ENCODE data around the gene CCDC187.

Gene CCDC187

DNA sequence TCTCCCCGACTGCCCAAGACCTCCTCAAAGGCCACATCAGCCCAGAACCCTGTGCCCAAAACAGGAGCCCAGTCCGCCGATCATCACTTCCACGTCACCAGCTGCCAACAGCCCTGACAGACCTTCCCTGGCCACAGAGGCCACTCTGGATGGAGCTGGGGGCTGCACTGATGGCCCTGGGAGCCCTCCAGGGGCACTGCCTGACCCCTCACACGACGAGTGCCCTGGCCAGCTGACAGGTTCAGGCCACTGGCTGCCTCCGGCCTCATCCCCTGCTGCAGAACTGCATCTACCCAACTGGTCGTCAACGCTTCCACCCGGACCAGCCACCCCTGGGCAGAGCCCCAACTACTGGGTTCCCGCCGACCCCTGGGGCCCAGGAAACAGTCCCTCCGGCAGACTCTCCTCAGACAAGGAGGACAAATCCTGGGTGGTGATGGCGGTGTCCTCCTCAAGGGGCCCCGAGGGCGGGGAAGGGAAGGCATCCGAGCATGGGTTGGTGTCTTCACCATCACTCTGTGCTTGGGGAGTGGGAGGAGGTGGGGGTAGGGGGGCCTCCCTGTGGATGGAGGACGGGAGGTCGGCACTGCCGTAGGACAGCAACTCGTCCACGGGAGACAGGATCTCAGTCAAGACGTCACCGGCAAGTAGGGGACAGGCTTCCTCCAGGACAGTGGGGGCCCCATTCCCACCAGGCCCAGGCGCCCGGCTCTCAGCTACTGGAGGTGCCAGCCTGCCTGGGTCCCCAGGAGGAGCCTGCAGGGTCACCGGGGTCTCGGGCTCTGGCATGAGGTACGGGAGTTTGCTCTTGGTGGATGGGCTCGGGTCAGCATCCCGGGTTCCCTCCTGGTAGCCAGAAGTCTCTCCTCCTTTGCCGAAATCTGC is 50.4 kb downstream of the CCDC187 start:
- no peak for DNase-seq (ENCODE audit: low read depth in 1 of 2, low spot score in 1 of 2)

DNA sequence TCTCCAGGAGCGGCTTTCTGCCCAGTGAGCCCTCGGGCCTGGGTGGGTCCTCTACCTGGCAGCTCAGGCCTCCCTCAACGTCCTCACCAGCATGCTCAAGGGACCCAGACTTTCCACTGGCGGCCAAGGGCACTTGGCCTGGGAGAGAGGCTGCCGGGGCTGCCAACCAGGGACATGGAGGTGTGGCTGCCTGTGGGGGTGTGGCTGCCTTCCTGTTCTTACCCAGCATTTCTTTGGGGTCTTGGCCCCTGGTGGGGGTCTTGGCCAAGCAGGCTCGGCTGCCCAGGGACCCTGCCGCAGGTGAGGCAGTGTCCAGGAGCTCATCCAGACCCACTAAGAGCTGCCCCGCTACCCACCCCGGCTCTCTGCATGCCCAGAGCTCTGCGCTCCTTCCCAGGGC is 51.0 kb downstream of the CCDC187 start:
- no peak for DNase-seq (ENCODE audit: low read depth in 1 of 2, low spot score in 1 of 2)

DNA sequence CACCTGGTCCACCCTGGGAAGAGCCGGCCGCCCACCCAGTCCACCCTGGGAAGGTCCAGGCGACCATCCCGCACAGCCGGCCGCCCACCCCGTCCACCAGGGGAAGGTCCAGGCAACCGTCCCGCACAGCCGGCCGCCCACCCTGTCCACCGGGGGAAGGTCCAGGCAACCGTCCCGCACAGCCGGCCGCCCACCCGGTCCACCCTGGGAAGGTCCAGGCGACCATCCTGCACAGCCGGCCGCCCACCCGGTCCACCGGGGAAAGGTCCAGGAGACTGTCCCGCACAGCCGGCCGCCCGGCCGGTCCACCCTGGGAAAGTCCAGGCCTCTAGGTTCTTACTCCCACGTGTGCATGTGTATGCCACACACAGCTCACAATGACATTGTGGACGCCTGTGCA is 51.6 kb downstream of the CCDC187 start:
- no peak for DNase-seq (ENCODE audit: low read depth in 1 of 2, low spot score in 1 of 2)

- DNase-seq (ENCODE audit: low read depth in 1 of 2, low spot score in 1 of 2) = no peak
Measured at GRCh38 chr9:136251264-136252115, 52.4 kb downstream of the CCDC187 start.

GRCh38 chr9:136250676-136251075 is 53.2 kb downstream of the CCDC187 start:
- no peak for DNase-seq (ENCODE audit: low read depth in 1 of 2, low spot score in 1 of 2)

- no peak for DNase-seq (ENCODE audit: low read depth in 1 of 2, low spot score in 1 of 2)
Measured at GRCh38 chr9:136249877-136250559, 53.9 kb downstream of the CCDC187 start.

DNA sequence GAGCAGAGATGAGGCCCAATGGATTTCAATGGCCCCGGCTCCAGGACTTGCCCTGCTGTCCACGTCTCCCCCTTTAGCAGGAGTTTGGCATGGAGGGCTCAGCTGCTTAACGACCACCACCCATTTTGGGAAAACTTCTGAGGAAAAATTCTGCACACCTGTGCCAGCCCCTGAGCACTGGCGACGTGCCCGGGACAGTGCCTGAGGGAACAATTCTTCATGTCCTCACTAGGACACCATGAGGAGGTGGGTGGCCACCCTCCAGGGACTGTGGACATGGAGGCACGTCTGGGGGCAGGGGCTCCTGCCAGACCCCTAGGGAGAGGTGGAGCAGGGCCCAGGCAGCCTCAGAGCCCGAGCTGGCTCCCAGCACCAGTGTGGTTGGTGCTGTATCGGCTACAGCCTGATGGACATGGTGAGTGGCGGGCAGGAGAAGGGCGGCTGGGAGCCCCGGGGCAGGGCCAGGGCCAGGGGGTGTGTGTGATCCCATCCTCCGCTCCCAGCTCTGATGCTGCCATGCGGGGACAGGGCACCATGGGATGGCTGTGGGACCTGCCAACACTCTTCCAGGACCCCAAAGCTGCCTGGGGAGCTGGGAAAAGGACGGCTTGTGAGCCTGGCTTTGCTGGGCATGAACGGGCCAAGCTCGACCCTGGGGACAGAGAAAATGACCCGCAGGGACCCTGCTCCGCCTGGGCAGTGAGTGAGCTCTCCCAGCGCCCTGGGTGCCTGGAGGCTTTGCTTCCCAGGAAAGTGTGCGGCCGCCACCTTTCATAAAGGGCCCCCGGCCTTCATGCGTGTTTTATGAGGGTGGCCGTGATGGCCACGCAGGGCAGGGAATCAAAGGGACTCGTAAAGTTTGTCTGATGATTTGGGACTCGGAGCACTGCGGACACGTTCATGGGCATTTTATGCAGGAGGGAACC is 54.7 kb downstream of the CCDC187 start:
- no peak for DNase-seq (ENCODE audit: low read depth in 1 of 2, low spot score in 1 of 2)

GRCh38 chr9:136247947-136248637 is 55.8 kb downstream of the CCDC187 start:
- no peak for DNase-seq (ENCODE audit: low read depth in 1 of 2, low spot score in 1 of 2)

DNA sequence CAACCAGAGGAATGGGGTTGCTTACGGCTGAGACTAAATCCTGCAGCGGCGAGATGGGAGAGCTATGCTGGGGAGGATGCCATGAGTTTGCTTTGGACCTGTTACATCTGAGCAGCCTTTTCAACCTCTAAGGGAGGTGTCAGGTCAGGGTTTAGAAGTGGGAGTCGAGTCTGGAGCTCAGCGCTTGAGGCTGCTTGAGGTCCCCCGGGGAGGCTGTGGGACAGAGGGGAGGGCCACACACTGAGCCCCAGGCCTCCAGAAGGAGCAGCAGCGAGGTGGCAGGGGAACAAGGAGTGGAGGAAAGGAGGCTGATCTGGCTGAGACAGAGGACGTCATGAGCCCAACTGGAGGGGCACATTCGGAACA is 56.4 kb downstream of the CCDC187 start:
- no peak for DNase-seq (ENCODE audit: low read depth in 1 of 2, low spot score in 1 of 2)

DNA sequence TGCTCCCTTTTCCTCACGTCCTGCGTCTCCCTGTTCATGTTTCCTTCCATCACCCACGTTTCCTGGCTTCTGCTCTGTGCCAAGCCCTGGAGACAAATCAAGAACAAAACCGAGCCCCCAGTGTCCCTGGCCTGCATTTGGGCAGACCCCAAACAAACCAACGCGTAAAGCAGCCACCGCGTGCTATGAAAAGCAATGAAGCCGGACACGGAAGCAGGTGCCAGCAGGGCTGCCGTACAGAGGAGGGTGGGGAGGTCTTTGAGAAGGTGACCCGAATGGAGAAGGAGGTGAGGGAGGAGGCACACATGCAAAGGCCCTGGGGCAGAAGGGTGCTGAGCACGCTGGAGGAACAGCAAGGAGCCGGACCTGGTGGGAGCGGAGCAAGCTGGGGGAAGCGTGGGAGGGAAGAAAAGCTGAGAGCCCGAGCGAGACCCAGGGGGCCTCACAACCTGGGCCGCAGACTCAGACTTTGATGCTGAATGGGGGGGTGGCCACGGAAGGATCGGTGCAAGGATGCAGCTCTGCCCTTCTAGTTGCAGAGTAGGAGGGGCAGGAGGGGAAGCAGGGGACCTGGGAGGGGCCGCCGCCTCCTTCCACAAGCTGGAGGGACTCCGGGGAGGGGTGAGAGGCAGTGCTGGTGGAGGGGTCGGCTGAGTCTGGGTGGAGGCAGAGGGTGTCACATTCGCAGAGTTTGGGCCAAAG is 56.9 kb downstream of the CCDC187 start:
- no peak for DNase-seq (ENCODE audit: low read depth in 1 of 2, low spot score in 1 of 2)

GRCh38 chr9:136245219-136246150 is 58.4 kb downstream of the CCDC187 start, which contains the start of gene QSOX2:
TSS of gene QSOX2 (minus strand) at chr9:136245812. CDS start at chr9:136245803, 9 bp downstream.
- peak; percentile 71 to 81 for DNase-seq (ENCODE audit: low read depth in 1 of 2, low spot score in 1 of 2)

- no peak for DNase-seq (ENCODE audit: low read depth in 1 of 2, low spot score in 1 of 2)
Measured at GRCh38 chr9:136244969-136245218, 59.0 kb downstream of the CCDC187 start.

DNA sequence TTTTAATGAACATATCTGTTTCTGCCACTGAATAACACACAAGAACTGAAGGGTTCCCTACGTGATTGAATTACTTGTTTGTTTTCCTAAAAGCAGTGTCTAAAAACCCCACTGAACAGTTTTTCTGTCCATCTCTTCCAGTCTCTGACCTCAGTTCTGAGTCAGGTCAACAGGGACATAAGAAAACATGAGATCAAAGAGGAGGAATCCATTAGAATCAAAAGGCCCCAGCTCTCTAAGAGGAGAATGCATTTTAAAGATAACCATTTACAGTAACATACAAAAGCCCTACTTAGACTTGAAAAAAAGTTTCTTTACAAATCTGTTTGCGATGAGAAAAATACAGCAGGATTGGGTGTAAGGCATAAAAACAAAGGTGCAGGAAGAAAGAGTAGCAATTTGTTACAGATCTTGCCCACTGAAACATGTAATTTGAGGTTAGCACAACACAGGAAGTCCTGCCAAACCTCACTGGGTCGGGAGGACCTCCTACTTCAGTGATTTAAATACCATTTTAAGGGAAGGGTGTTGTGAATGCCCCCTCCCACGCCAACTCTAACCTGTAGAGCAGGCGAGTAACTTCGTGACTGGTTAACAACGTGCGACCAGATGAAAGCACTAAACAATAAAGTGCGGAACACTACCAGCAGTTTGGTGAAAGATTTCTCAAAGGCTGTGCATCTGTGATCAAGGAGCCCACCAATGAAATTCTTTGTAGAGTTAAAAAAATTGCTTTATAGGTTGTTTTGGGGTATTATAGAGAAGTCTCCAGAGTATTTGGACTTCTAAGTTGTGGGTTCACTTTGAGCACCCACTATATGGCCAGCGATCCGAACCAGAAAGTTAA is 59.5 kb downstream of the CCDC187 start:
- peak in 1 of 2 donors; percentile 34 for DNase-seq (ENCODE audit: low read depth in 1 of 2, low spot score in 1 of 2)

DNA sequence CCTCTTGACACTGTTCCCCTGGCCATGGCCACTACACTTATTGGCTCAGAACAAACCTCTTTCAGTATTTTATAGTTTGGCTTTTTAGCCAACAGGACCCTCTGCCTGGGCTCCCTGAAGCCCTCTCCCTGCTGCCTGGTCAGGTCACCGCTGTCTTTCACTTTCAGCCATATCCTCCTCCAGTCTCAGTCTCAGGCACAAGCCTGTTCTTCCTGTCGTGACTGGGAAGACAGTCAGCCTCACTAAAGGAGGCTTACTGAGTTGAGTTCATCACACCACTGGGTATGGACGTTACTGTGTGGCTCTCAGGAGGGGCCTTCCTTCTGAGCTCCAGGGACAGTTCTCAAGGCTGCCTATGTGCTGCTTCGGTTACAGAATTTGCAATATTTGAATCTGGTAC is 60.3 kb downstream of the CCDC187 start:
- no peak for DNase-seq (ENCODE audit: low read depth in 1 of 2, low spot score in 1 of 2)

DNA sequence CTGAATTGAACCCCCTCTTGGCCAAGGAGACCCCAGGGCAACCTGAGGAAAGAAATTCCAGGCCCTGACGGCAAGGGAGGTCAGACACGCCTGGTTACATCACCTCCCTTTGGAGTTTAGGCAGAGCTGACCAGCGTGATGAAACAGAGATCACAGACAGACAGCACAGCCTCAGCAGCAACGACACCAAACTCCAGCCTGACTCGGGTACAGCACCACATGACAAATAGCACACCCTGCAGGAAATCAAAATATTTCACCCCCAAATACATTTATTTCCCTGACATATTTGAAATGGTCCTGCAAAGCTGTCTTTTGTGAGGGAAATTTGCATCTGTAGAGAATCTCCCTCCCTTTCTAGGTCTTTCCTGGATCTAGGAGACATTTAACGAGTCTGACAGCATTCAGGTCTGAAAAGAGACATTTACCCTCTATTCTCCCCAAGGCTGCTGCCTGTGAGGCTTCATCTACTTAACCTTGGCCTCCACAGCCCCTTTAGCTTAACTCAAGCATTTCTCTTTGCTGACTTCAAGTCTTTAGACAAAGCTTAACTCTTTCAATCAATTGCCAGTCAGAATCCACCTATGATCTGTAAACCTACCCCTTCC is 60.9 kb downstream of the CCDC187 start:
- DNase-seq (ENCODE audit: low read depth in 1 of 2, low spot score in 1 of 2) = no peak

DNA sequence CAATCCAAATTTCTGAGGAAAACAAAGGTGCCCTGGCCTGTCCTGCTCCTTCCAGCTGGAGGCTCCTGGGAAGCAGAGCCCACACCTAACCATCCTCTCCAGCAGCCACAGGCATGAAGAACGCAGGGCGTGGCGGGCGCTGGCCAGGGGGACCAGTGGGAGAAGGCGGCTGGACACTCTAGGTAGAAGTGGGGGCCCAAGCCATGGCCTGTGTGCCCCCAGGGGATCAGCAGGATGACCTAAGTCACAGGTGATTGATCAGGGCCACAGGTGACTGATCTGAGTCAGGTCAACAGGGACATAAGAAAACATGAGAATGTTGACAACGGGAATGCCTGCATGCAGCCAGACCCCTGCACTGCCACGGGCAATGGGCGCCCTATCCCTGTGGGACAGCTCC is 61.6 kb downstream of the CCDC187 start:
- DNase-seq (ENCODE audit: low read depth in 1 of 2, low spot score in 1 of 2) = no peak

DNA sequence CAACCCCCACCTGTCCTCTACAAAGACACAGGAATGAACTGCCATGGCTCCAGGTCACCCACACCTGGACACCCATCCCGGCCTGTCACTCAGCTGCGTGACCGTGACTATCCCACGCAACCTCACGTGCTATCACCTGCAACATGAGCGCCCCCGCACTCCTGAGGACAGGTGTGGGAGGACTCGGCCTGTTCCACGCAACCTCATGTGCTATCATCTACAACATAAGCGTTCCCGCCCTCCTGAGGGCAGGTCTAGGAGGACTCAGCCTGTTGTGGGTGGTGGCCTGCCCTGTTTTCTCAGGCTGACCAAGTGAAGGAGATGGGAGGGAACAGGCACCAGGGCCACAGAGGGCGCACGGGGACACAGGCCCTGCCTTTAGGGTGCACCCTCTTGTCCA is 62.4 kb downstream of the CCDC187 start:
- no peak for DNase-seq (ENCODE audit: low read depth in 1 of 2, low spot score in 1 of 2)
